GM18511 (cell line): ENCODE data around the gene KCNG3.

ENCODE experiments used
- ATAC-seq: cut with Tn5 transposase; IDR thresholded peaks from one replicate; pipeline ENCODE4 v1.9.1; 2021; ENCODE audit warnings: mild to moderate bottlenecking, moderate library complexity; ENCODE audit not compliant: unreplicated experiment

KCNG3 gene

GRCh38 chr2:42488297-42488696 lies 5.5 kb downstream of the KCNG3 start:
- no peak for ATAC-seq

DNA sequence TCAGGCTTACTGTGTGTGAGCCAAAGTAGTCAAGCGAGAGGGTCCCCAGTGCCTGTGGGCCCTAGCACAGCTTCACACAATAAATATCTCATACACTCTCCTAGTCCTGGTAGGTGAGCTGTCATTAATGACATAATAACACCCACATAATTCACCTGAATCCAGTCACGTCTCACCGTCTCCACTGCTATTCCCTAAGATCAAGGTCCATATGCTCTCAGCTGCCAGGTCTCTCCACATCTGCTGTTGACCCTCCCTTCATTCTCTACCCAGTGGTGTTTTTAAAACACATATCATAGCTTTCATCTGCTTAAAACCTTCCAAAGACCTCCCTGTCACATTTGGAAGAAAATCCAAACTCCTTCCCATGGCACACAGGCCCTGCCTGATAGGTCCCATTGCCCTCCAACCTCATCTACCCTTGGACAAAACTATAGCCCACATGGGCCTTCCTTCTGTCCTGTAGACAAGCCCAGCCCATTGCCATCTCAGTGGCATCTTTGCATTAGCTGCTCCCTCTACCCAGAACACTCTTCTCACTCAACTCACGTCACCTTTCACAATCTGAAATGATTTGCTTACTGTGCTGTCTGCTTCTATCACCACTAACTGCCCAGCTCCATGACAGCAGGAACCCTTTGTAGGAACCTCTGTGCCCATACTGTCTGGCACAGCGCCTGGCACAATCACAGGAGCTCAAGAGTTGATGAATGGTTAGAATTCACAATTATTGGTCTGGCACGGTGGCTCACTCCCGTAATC lies 7.5 kb downstream of the KCNG3 start:
- ATAC-seq = no peak

DNA sequence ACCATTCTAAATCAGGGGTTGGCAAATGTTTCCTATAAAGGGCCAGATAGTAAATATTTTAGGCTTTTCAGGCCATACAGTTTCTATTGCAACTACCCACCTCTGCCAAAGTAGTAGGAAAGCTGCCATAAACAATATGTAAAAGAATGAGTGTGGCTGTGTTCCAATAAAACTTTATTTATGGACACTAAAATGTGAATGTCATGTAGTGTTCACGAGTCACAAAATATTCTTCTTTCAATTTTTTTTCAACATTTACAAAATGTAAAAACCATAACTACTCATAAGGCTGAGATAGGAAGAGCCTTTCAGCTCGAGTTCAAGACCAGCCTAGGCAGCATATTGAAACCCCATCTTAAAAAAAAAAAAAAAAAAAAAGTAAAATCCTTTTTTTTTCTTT lies 13.4 kb downstream of the KCNG3 start:
- ATAC-seq = no peak

GRCh38 chr2:42474765-42475454 lies 18.9 kb downstream of the KCNG3 start:
- ATAC-seq = no peak

DNA sequence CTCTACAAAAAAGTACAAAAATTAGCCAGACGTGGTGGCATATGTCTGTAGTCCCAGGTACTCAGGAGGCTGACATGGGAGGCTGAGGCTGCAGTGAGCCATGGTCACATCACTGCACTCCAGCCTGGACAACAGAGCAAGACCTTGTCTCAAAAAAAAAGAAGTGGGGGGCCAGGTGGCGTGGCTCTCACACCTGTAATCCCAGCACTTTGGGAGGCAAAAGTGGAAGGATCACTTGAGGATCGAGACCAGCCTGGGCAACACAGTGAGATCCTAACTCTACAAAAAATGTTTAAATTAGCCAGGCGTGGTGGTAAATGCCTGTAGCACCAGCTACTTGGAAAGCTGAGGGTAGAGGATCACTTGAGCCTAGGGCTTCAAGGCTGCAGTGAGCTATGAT lies 23.1 kb downstream of the KCNG3 start:
- no peak for ATAC-seq

DNA sequence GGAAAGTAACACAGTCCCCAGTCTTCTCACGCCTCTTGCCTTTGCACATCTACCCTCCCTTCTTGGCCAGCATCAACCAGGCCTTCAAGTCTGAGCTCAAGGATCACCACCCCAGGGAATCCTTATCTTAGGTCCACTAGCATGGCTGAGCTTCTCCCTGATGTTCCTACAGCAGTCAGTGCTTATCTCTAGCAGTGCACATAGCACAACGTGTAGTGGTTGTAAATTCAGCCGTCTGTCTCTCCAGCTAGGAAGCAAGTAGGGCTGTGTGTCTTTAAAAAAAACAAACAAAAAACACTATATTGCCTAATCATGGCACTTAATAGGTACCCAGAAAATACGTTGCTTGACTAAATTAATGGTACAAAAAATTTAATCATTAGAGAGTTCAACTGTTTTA lies 29.2 kb downstream of the KCNG3 start:
- ATAC-seq = no peak

- ATAC-seq = no peak
Measured at GRCh38 chr2:42463570-42463969, 30.2 kb downstream of the KCNG3 start.

GRCh38 chr2:42459296-42459695 lies 34.5 kb downstream of the KCNG3 start:
- no peak for ATAC-seq

DNA sequence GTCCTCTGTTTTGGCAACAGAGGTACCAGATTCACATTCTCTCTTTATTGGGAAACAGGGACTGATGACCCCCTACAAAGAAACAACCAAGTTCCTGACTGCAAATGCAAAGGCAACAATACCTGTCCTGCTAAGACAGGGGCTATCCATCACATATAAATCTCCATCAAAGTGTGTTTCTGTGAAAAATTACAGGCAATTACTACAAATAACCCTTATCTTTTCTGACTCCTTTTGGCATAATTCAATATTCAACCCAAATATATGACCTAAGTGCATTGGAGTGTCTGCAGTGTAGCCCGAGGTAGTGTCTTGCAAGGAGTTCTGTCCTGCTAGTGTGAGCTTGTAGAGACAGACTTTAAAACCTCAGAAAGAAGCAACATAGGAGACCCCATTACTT lies 35.4 kb downstream of the KCNG3 start:
- ATAC-seq = no peak

DNA sequence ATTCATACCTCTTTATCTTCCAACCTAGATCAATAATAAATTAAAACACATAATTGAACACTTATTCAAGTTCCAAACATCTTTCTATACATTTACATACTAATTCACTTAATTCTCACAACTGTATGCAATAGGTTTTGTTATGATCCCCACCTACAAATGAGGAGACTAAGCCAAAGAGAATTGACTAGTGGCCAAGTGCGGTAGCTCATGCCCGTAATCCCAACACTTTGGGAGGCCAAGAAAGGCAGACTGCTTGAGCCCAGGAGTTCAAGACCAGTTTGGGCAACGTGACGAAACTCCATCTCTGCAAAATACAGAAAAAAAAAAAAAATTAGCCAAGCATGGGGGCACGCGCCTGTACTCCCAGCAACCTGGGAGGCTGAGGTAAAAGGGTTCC lies 36.8 kb downstream of the KCNG3 start:
- no peak for ATAC-seq

DNA sequence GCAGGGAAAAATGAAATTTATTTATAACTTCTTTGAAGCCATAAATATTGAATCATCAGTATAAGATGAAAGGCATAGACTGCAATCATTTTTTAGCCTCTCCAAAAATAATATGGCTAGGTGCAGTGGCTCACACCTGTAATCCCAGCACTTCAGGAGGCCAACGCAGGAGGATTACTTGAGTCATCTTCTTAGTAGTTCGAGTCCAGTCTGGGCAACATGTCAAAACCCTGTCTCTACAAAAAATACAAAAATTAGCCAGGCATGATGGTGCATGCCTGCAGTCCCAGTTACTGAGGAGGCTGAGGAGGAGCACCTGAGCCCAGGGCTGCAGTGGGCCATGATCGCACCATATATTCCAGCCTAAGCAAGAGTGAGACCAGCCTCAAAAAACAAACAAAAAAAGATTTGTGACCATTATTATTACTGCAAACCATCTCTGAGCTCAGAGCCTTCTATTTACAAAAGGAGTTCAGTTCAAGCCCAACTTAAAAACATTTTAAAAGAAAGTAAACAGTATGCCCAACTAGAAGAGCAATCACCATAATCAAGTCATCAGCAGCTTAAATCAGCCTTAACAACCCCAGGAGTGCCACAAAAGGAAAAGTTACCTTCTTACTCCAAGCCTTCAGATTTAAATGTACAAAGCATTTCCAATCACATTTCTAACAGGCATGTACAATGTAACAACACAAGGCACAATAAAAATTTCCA lies 37.5 kb downstream of the KCNG3 start:
- ATAC-seq = no peak

DNA sequence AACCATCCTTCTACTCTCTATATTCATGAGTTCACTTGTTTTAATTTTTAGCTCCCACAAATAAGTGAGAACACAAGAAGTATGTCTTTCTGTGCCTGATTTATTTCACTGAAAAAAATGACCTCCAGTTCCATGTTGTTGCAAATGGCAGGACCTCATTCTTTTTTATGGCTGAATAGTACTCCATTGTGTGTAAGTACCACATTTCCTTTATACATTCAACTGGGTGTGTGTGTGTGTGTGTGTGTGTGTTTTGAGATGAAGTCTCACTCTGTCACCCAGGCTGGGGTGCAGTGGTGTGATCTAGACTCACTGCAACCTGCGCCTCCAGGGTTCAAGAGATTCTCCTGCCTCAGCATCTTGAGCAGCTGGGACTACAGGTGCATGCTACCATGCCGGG lies 41.2 kb downstream of the KCNG3 start:
- no peak for ATAC-seq

DNA sequence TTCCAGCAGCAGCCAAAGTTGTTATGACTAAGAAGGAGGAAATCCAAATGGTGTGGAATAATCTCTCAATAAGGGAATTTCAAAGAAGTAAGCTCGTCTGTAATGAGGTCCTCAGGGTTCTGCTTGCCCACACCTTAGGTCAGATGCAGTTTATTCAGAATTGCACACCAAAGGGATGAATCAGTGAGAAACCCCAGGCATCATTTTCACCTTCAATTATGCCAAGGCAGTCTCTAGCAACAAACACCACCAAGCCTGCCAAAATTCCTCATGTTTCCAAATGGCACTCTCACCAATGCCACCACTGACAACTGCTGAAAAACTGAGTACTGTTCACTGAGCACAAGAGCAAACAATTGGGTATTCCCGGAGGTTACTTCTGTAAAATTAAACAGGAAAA lies 43.6 kb downstream of the KCNG3 start:
- no peak for ATAC-seq

GRCh38 chr2:42449163-42450087 lies 44.4 kb downstream of the KCNG3 start:
- no peak for ATAC-seq

DNA sequence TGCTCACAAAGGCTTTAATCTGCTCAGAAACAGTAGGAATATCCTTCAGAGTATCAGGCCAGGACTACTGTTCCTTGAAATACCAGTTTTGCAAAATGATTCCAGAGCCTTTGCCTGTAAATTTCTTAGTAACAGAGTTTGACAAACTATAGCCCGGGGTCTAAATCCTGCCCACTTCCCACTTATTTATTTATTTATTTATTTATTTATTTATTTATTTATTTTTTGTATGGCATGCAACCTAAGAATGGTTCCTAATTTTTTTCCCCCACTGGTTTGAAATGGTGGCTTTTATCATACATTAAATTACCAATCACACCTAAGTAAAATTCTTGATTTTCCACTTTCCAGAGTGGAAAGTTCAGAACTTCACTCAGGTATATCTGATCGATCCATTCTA lies 45.6 kb downstream of the KCNG3 start:
- ATAC-seq = no peak

- no peak for ATAC-seq
Measured at GRCh38 chr2:42446503-42447271, 47.1 kb downstream of the KCNG3 start.

GRCh38 chr2:42443718-42444399 lies 49.9 kb downstream of the KCNG3 start:
- no peak for ATAC-seq

DNA sequence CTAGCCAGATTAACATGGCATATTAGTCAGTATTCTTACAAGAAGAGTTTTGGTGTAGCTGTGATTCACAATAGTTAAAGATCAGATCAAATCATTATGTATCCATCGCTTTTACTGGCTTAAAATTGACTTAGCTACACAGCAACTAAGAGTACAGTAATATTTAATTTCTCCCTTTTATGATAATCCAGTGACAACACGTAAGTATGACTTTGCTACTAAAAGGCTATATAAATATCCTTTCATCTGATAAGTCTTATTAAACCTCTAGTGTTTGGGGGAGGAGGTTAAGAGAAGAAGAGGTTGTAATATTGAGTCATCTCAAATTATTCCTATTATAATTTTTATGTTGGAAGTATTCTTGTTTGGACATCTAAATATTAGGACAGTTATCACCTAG lies 51.0 kb downstream of the KCNG3 start:
- no peak for ATAC-seq

GRCh38 chr2:42438685-42439084 lies 55.1 kb downstream of the KCNG3 start:
- no peak for ATAC-seq

DNA sequence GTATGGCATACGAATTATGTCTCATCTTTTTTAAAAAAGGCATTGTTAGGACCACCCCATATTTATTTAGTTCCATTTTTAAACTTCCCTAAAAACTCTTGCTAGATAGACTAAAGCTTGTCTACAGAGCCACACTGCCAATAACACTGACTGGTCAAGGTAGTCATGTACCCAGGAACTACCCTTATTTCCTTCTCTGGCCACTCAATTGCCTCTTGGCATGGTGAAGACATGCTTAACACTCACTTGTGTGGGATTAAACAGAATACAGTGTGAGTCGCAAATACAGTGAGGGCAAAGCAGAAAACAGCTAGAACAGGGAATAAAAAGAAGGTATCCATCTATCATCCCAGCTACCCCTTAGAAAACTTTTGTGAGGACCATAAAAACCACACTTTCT lies 57.4 kb downstream of the KCNG3 start:
- no peak for ATAC-seq
